NT2/D1 (cell line): ENCODE results near the gene TTYH3.

Experiments used
- SUZ12 ChIP-seq: IDR thresholded peaks from 2 replicates; pipeline ENCODE4 v1.6.1; 2011; ENCODE audit not compliant: insufficient read length, insufficient read depth; ENCODE audit errors: extremely low read depth
- ZNF274 ChIP-seq: IDR thresholded peaks from 2 replicates; pipeline ENCODE4 v1.6.1; 2011; ENCODE audit warnings: mild to moderate bottlenecking, low read depth, low read length

DNA sequence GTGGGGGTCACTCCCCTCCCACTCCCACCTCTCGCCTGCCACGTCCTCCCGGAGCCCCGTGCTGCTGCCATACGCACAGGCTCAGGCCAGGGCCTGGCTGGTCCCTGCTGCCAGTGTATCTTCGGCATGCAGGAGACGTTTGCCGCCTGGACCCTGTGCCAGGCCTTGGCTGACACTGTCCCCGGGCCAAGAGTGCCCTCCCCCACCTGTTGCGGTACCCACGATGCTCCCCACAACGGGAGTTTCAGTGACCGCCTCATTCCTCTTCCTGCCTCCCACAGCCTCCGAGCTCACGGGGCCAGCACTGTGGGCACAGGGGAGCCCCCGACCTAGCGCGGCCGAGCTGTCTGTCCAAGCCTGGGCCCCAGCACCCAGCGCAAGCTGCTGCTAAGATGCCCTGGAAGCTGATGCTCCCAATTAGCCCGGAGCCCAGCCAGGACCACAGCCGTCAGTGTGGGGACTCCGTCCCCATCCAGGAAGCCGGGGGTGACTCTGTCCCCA lies 7.4 kb downstream of the TTYH3 start:
- no peak for TF ChIP-seq ZNF274
- TF ChIP-seq SUZ12 = no peak
